Mammary epithelial cell (primary cell): ENCODE measurements around the gene BMERB1.

Experiments used
- EZH2 ChIP-seq: IDR thresholded peaks from 2 replicates; pipeline ENCODE4 v1.6.1; 2012; ENCODE audit warnings: low read length, inconsistent platforms, borderline replicate concordance
- TF ChIP-seq, protein P1 (sequence below), 2 donors: IDR thresholded peaks in 1 of 2; conservative IDR thresholded peaks in 1 of 2; 2 replicates each; pipeline ENCODE4 v1.5.1; 2011 to 2012; ENCODE audit warnings: inconsistent platforms in 2 of 2, low read length in 2 of 2, mild to moderate bottlenecking in 2 of 2, control low read depth in 1 of 2, low read depth in 1 of 2; ENCODE audit not compliant: insufficient read depth in 1 of 2; ENCODE audit errors: extremely low read depth in 1 of 2

- TF ChIP-seq, protein P1, sequence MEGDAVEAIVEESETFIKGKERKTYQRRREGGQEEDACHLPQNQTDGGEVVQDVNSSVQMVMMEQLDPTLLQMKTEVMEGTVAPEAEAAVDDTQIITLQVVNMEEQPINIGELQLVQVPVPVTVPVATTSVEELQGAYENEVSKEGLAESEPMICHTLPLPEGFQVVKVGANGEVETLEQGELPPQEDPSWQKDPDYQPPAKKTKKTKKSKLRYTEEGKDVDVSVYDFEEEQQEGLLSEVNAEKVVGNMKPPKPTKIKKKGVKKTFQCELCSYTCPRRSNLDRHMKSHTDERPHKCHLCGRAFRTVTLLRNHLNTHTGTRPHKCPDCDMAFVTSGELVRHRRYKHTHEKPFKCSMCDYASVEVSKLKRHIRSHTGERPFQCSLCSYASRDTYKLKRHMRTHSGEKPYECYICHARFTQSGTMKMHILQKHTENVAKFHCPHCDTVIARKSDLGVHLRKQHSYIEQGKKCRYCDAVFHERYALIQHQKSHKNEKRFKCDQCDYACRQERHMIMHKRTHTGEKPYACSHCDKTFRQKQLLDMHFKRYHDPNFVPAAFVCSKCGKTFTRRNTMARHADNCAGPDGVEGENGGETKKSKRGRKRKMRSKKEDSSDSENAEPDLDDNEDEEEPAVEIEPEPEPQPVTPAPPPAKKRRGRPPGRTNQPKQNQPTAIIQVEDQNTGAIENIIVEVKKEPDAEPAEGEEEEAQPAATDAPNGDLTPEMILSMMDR (conservative IDR thresholded peaks at IDR 0.05 in 1 of 2, IDR thresholded peaks at IDR 0.05 in 1 of 2; ENCODE audit: extremely low read depth in 1 of 2, insufficient read depth in 1 of 2, low read depth in 1 of 2, low read length in 2 of 2), result no peak
- no peak for TF ChIP-seq EZH2
Observed at GRCh38 chr16:15631730-15632409, 197.5 kb downstream of the BMERB1 start.
